ENCODE results near the gene ETV6.

The ETV6 gene

DNA sequence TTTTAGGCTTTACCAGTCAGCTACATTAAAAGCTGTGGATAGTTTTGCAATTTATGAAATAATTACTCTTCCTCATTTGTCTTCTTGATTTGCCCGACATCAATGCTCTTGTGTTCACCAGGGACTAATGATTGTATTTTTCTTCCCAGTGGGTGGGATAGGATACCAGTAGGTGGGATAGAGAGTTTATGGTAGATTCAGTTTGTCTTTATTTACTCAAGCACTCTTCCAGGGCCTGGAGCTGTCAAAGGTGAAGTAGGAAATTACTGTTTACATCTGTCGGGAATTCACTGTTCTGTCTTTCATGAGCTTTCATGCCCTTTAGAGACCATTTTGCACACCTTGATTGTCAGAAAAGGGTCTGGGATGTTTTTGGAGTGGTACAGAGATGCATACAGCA lies 36.6 kb downstream of the ETV6 start:
- Mint-ChIP-seq H3K4me1 (peaks cover 42% of the 10 kb centered on the region), H3K4me3 (no peak overlapping the region), H3K36me3 (ENCODE audit: low read depth) (peaks cover 27% of the 10 kb centered on the region), H3K27ac (no peak overlapping the region), H3K9me3 (peaks cover 13% of the 10 kb centered on the region), H3K27me3 (ENCODE audit: low read depth, poor library complexity) (peaks cover 10% of the 10 kb centered on the region)
- no peak for DNase-seq
- TF ChIP-seq, protein P1, sequence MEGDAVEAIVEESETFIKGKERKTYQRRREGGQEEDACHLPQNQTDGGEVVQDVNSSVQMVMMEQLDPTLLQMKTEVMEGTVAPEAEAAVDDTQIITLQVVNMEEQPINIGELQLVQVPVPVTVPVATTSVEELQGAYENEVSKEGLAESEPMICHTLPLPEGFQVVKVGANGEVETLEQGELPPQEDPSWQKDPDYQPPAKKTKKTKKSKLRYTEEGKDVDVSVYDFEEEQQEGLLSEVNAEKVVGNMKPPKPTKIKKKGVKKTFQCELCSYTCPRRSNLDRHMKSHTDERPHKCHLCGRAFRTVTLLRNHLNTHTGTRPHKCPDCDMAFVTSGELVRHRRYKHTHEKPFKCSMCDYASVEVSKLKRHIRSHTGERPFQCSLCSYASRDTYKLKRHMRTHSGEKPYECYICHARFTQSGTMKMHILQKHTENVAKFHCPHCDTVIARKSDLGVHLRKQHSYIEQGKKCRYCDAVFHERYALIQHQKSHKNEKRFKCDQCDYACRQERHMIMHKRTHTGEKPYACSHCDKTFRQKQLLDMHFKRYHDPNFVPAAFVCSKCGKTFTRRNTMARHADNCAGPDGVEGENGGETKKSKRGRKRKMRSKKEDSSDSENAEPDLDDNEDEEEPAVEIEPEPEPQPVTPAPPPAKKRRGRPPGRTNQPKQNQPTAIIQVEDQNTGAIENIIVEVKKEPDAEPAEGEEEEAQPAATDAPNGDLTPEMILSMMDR (IDR thresholded peaks at IDR 0.05): no peak

DNA sequence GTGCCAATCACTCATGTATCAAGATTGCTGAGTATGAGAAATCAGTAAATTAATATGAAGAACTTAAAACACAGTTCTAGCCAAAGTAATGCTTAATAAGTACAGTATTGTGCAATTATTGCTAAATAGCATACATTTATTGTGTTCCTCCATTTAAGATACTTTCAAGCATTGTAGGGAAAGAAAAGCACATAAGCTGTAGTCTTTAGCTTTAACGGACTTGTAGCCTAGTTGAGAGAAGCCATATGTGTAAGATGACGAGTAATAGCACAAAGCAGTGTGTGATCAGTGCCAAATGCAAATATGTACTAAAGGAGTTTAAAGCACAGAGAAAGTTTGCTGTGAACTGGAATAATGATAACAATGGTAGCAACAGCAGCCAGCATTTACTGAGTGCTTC lies 38.1 kb downstream of the ETV6 start:
- H3K9me3 Mint-ChIP-seq: peaks cover 9% of the 10 kb centered on the region
- TF ChIP-seq, protein P1 (IDR thresholded peaks at IDR 0.05): no peak
- H3K4me3 Mint-ChIP-seq: no peak overlapping the region
- no peak overlapping the region for H3K27ac Mint-ChIP-seq
- H3K36me3 Mint-ChIP-seq (ENCODE audit: low read depth): peaks cover 24% of the 10 kb centered on the region
- peaks cover 7% of the 10 kb centered on the region for H3K27me3 Mint-ChIP-seq (ENCODE audit: low read depth, poor library complexity)
- no peak for DNase-seq
- peaks cover 42% of the 10 kb centered on the region for H3K4me1 Mint-ChIP-seq

DNA sequence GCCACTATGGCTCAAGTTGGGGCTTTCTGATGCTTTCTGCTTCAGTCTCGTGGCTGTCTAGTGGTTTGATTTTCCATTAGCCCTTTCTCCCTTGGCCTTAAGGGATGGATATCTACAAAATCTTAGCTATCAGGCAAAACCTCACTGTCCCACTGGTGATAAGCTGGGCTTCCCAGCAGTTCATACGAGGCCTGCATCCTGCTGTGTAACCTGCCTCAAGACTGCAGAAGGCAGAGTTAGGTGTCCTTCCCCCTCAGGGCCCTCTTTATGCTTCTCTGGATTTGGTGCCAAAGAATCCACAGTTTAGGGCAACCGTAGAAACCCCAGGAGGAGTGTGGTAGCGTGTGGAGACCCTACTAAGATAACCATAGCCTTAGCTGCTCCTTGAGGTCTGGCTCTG lies 38.9 kb downstream of the ETV6 start:
- TF ChIP-seq, protein P1 (IDR thresholded peaks at IDR 0.05): no peak
- peaks cover 37% of the 10 kb centered on the region for H3K4me1 Mint-ChIP-seq
- H3K4me3 Mint-ChIP-seq: no peak overlapping the region
- H3K36me3 Mint-ChIP-seq (ENCODE audit: low read depth): peaks cover 23% of the 10 kb centered on the region
- H3K9me3 Mint-ChIP-seq: peaks cover 9% of the 10 kb centered on the region
- no peak for DNase-seq
- no peak overlapping the region for H3K27ac Mint-ChIP-seq
- peaks cover 7% of the 10 kb centered on the region for H3K27me3 Mint-ChIP-seq (ENCODE audit: low read depth, poor library complexity)

DNA sequence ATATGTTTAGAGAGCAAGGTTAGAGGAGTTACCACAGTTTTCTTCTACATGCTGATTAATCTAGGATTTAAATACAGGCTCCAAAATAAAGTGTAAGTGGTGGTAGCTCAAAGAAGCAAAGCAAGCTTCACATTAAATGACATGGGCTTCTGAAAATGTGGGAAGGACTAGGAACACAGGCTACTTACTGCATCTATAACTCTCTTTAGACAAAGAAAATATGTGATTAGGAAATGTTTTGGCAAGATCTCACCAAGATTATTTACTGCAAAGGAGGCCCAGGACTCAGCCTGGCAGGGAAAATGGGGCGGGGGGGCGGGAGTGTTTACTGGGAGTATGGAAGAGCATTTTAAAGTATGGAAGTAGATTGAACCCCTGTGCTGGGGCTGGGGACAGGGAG lies 39.4 kb downstream of the ETV6 start:
- Mint-ChIP-seq H3K36me3 (ENCODE audit: low read depth) (peaks cover 23% of the 10 kb centered on the region), H3K9me3 (peaks cover 9% of the 10 kb centered on the region), H3K27ac (no peak overlapping the region), H3K27me3 (ENCODE audit: low read depth, poor library complexity) (peaks cover 7% of the 10 kb centered on the region), H3K4me1 (peaks cover 33% of the 10 kb centered on the region), H3K4me3 (no peak overlapping the region)
- no peak for DNase-seq
- TF ChIP-seq, protein P1 (IDR thresholded peaks at IDR 0.05): no peak

DNA sequence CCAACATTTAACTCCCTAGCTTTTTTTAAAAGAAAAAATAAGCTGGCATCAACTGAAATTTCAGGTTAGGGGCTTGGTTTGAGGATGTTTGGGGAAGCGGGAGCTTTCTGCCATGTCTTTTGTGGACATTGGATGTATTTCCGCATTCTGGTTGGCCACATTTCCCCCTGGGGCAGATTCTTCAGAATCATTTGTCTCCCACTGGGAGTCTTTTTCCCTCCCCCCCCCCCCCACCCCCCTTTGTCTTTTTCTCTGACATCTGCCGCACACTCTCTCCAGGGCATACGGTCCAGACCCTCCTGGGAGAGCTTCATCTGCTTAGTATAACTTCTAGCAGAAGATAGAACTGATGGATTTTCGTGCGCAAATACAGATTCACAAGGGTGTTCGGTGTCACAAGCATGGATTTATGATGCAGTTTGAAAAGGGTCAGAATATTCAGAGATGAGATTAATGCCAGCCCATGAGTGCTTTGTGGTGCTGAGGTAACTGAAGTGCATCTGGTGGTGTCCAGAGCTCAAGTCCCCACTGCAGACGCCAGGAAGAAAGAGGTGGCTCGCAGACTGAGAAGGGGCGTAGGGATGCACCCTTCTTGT lies 40.2 kb downstream of the ETV6 start:
- DNase-seq: no peak
- peaks cover 26% of the 10 kb centered on the region for H3K4me1 Mint-ChIP-seq
- peaks cover 6% of the 10 kb centered on the region for H3K27me3 Mint-ChIP-seq (ENCODE audit: low read depth, poor library complexity)
- H3K36me3 Mint-ChIP-seq (ENCODE audit: low read depth): peaks cover 23% of the 10 kb centered on the region
- no peak overlapping the region for H3K27ac Mint-ChIP-seq
- H3K9me3 Mint-ChIP-seq: peaks cover 9% of the 10 kb centered on the region
- H3K4me3 Mint-ChIP-seq: no peak overlapping the region
- TF ChIP-seq, protein P1 (IDR thresholded peaks at IDR 0.05): no peak

DNA sequence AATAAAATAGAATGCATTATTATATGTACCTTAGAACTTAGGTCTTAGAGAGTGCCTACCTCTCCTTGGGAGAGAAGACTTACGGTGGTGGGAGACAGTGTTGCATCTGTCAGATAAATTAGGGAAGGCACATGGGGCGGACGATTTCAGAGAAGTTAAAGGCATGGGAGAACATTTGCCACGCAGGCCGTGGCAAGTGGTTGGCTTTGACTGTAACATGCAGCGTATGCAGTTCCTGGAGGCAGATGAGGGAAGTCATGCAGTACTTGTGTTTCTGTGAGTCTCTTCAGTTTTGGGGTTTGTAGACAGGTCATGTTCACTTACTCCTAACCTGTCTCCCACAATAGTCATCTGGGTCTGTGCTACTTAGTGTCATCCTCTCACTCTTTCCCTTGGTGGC lies 43.6 kb downstream of the ETV6 start:
- Mint-ChIP-seq H3K4me1 (peaks cover 18% of the 10 kb centered on the region), H3K9me3 (peaks cover 9% of the 10 kb centered on the region), H3K27ac (no peak overlapping the region), H3K4me3 (no peak overlapping the region), H3K27me3 (ENCODE audit: low read depth, poor library complexity) (no peaks in the 10 kb centered on the region), H3K36me3 (ENCODE audit: low read depth) (peaks cover 23% of the 10 kb centered on the region)
- no peak for DNase-seq
- TF ChIP-seq, protein P1 (IDR thresholded peaks at IDR 0.05): no peak
